Nephron progenitor cell (in vitro differentiated cells): Measurements from ENCODE around the gene CACNA2D3.

Experiments used
- DNase-seq: peaks from one replicate; pipeline ENCODE4 v3.0.0; 2021
- H3K27ac Mint-ChIP-seq: 2 replicates; pipeline ENCODE4 v1.8.0; 2021; ENCODE audit warnings: mild to moderate bottlenecking, moderate library complexity, mixed read lengths
- H3K27me3 Mint-ChIP-seq: 2 replicates; pipeline ENCODE4 v1.8.0; 2021; ENCODE audit warnings: mild to moderate bottlenecking, low read depth, mixed read lengths; ENCODE audit not compliant: poor library complexity
- H3K36me3 Mint-ChIP-seq: 2 replicates; pipeline ENCODE4 v1.8.0; 2021; ENCODE audit warnings: low read depth, mixed read lengths
- H3K4me1 Mint-ChIP-seq: 2 replicates; pipeline ENCODE4 v1.8.0; 2021; ENCODE audit warnings: mixed read lengths
- H3K4me3 Mint-ChIP-seq: 2 replicates; pipeline ENCODE4 v1.8.0; 2021; ENCODE audit warnings: mild to moderate bottlenecking, moderate library complexity, mixed read lengths
- H3K9me3 Mint-ChIP-seq: 2 replicates; pipeline ENCODE4 v1.8.0; 2021; ENCODE audit warnings: mild to moderate bottlenecking, moderate library complexity, mixed read lengths
- TF ChIP-seq, protein P1 (sequence below): fragments of 200-600 bp; sonication (generic); IDR thresholded peaks from 2 replicates; pipeline ENCODE4 v1.5.0; 2021; ENCODE audit warnings: antibody characterized with exemption

The CACNA2D3 gene

DNA sequence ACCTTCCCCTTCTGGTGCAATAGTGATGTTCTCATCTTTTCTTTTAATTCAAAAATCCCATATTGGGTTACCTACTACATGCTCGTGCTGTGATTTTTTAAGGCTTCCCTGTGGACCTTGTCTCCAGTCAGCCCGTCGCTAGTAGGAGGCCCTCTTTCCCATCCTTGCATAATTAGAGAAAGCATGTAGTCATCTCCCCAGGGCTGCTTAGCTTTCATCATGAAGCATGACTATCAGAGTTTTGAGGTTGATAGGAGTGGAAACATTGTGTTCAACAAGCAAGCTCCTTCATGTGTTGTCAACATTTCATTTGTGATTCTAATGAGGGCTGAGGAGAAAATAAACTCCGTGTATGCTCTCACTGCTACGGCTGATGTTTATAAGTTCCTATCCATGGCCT is 814.2 kb downstream of the CACNA2D3 start:
- H3K4me1 Mint-ChIP-seq, result peaks cover 37% of the 10 kb centered on the region
- no peak for DNase-seq

DNA sequence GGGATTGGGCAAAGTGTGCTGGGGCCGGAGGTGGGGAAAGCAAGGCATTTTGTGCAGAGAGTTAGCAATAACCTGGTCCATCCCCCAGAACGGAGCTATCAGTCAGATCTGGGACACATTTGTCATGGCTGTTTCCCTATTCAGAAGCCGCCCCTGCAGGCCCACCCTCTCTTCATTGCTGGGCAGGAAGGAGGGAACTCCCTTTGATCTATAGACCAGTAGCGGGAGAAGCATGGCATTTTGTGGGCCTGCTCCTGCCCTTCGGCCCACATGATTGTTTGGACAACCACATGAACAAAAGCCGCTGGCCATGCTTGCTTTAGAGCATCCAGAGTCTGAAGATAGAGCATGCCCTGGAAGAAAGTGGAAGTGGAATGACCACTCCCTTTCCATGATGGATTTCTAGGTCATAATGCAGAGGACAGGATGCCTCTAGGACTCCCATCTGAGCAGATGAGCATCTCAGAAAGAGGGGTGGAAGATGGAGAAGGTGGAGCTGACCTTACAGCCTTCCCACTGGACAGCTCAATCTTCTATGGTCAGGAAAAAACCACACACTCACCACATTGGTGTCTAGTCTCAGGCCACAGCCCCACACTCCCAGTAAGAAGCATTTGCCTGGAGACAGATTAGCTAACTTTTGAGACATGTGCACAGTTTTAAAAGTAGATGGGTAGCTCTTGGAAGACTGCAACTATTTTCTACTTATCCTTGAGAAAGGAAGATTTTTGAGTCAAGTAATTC is 817.4 kb downstream of the CACNA2D3 start:
- H3K4me1 Mint-ChIP-seq, result peaks cover 40% of the 10 kb centered on the region
- peak overlapping the region; percentile 71 for H3K27ac Mint-ChIP-seq
- no peaks in the 10 kb centered on the region for H3K36me3 Mint-ChIP-seq

More for the DNA sequence above, 814.2 kb downstream of the CACNA2D3 start:
- Mint-ChIP-seq H3K4me3 (no peak overlapping the region), H3K27me3 (no peaks in the 10 kb centered on the region), H3K9me3 (no peaks in the 10 kb centered on the region), H3K36me3 (no peaks in the 10 kb centered on the region), H3K27ac (no peak overlapping the region)
- TF ChIP-seq, protein P1, sequence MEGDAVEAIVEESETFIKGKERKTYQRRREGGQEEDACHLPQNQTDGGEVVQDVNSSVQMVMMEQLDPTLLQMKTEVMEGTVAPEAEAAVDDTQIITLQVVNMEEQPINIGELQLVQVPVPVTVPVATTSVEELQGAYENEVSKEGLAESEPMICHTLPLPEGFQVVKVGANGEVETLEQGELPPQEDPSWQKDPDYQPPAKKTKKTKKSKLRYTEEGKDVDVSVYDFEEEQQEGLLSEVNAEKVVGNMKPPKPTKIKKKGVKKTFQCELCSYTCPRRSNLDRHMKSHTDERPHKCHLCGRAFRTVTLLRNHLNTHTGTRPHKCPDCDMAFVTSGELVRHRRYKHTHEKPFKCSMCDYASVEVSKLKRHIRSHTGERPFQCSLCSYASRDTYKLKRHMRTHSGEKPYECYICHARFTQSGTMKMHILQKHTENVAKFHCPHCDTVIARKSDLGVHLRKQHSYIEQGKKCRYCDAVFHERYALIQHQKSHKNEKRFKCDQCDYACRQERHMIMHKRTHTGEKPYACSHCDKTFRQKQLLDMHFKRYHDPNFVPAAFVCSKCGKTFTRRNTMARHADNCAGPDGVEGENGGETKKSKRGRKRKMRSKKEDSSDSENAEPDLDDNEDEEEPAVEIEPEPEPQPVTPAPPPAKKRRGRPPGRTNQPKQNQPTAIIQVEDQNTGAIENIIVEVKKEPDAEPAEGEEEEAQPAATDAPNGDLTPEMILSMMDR, result no peak

DNA sequence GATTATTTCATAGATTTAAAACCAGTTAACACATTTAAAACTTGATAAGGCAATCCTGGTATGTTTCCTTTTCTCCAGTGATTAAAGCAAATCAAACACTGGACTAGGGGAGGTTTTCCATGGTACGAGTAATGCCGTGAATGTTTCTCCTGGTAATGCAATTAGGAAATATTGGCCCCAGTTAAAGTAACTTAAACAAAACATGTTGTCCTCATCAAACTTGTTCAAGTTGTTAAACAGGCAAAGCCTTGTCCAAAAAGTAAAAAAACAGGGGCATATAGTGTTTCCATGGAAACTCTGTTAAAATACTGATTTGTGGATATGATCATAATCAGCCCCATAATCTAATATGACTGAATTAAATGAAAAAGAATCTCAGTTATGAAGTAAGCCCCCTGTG is 818.6 kb downstream of the CACNA2D3 start:
- H3K9me3 Mint-ChIP-seq, result no peaks in the 10 kb centered on the region
- H3K27ac Mint-ChIP-seq, result no peak overlapping the region
- no peak for DNase-seq
- H3K4me1 Mint-ChIP-seq, result peaks cover 41% of the 10 kb centered on the region
- TF ChIP-seq, protein P1, result no peak
- H3K36me3 Mint-ChIP-seq, result no peaks in the 10 kb centered on the region
- H3K4me3 Mint-ChIP-seq, result no peak overlapping the region
- peaks cover 2% of the 10 kb centered on the region for H3K27me3 Mint-ChIP-seq

More for the DNA sequence above, 817.4 kb downstream of the CACNA2D3 start:
- peak; percentile 28 for DNase-seq
- H3K4me3 Mint-ChIP-seq, result peak overlapping the region; percentile 12
- TF ChIP-seq, protein P1, result no peak
- H3K9me3 Mint-ChIP-seq, result no peaks in the 10 kb centered on the region
- peaks cover 2% of the 10 kb centered on the region for H3K27me3 Mint-ChIP-seq

DNA sequence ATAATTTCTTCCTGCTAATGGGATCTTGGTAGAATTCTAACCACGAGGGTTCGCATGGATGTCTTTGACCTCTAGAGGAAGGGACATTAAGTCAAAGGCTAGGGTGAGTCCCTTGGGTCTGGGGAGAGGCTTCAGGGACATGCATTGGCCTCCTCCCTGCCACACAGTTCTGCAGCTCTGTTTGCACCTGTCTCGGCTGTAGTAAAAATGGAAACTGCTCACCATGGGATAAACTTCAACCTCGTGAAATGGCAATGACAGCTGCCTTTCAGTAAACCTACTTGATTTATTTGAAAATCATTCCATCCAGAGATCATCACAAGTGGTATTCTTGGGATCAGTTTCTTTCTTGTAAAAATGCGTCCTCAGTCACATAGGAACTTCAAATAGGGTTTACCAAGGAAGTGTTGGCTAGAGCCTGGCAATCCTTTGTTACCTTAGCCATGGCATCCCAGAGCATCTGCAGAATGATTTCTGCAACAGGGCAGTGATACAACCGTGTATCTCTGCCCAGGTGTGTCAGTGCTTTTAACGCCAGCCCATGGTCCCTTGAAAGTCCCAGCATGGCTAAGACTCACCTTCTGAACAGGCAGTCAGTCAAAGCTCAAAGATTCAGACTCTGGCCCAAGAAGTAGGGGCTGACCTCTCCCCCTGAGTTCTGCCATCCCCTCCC is 819.5 kb downstream of the CACNA2D3 start:
- H3K27me3 Mint-ChIP-seq, result peaks cover 2% of the 10 kb centered on the region
- no peak overlapping the region for H3K4me3 Mint-ChIP-seq
- no peak overlapping the region for H3K27ac Mint-ChIP-seq
- no peak for DNase-seq
- TF ChIP-seq, protein P1, result no peak
- H3K4me1 Mint-ChIP-seq, result peaks cover 38% of the 10 kb centered on the region
- no peaks in the 10 kb centered on the region for H3K36me3 Mint-ChIP-seq
- no peaks in the 10 kb centered on the region for H3K9me3 Mint-ChIP-seq

DNA sequence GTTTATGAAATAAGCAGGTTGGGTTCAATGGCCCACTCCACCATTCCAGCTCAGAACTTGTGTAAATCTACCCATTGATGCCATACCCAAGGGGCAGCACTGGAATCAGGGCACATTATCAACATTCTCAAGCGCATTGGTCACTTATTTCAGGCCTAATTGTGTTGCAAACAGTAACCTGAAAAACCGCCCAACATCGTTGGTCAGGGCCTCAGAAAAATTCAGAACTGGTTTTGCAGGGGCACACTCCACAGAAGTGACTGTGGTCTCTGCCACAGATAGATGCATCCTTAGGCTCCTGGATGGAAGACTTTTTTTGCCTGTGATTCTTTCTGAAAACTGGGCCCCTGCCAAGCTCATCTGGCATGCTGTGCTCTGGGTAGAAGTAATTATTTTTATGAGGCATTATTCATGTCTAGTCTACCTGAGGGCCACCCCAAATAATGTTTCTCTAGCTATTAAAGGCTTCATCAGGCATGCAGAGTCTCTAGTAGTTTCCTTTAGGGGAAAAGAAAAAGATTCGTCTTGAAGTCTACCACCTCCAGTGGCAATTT is 827.2 kb downstream of the CACNA2D3 start:
- Mint-ChIP-seq H3K27ac (no peak overlapping the region), H3K4me3 (no peak overlapping the region), H3K4me1 (peaks cover 45% of the 10 kb centered on the region), H3K27me3 (peaks cover 13% of the 10 kb centered on the region), H3K36me3 (no peaks in the 10 kb centered on the region), H3K9me3 (no peaks in the 10 kb centered on the region)
- TF ChIP-seq, protein P1, result no peak
- DNase-seq, result no peak
